H1 (cell line): ENCODE data around the gene S100A13. TPM values are rescaled to one million over a fixed set of nuclear protein-coding genes. Genes with fewer than 3 reads are reported as not detected.

Experiments used
- CTCF ChIA-PET: fragments of 300-600 bp; sonication (Branson Sonifier 250); formaldehyde crosslinking; loops from one replicate; lab custom pipeline; 2021; ENCODE audit not compliant: partially characterized antibody; lab: Charles Lee
- POLR2A ChIA-PET: fragments of 300-600 bp; sonication (Branson Sonifier 250); formaldehyde crosslinking; loops from one replicate; lab custom pipeline; 2021; ENCODE audit warnings: inconsistent platforms; ENCODE audit not compliant: partially characterized antibody; lab: Charles Lee
- DNase-seq, 2 experiments: peaks; one replicate each; pipeline versions ENCODE4 v3.0.0 to v3.0.0-alpha.2; 2010 to 2022; ENCODE audit warnings: low spot score in 2 of 2, low read depth in 1 of 2, mixed read lengths in 1 of 2
- FAIRE-seq: peaks from 2 replicates; lab custom pipeline; 2011; peaks lifted over from hg19 to GRCh38; lab: Jason Lieb, UNC
- H2AFZ ChIP-seq: 2 replicates; pipeline ENCODE4 v1.8.1; 2012; ENCODE audit warnings: low read length, inconsistent platforms
- H2AK5ac ChIP-seq: 2 replicates; pipeline ENCODE4 v1.6.1; 2013; ENCODE audit warnings: low read depth, low read length
- H2BK120ac ChIP-seq: replicated peaks from 2 replicates; pipeline ENCODE3; 2013; ENCODE audit warnings: low read depth, low read length, inconsistent platforms
- H2BK12ac ChIP-seq: 2 replicates; pipeline ENCODE4 v1.6.1; 2013; ENCODE audit warnings: low read depth, low read length
- H2BK15ac ChIP-seq: 2 replicates; pipeline ENCODE4 v1.6.1; 2013; ENCODE audit warnings: low read length
- H2BK20ac ChIP-seq: 2 replicates; pipeline ENCODE4 v1.6.1; 2013; ENCODE audit warnings: low read length
- H2BK5ac ChIP-seq: 2 replicates; pipeline ENCODE4 v1.6.1; 2013; ENCODE audit warnings: low read depth, low read length
- H3K14ac ChIP-seq: 2 replicates; pipeline ENCODE4 v1.6.1; 2013; ENCODE audit warnings: inconsistent platforms; ENCODE audit not compliant: insufficient read length
- H3K18ac ChIP-seq: 2 replicates; pipeline ENCODE4 v1.6.1; 2013; ENCODE audit warnings: low read length; ENCODE audit errors: extremely low read depth
- H3K23ac ChIP-seq: 2 replicates; pipeline ENCODE4 v1.6.1; 2013; ENCODE audit warnings: inconsistent platforms; ENCODE audit not compliant: insufficient read length
- H3K23me2 ChIP-seq: 2 replicates; pipeline ENCODE4 v1.6.1; 2013; ENCODE audit warnings: low read depth, low read length
- H3K27ac ChIP-seq: 2 replicates; pipeline ENCODE4 v1.6.1; 2011; ENCODE audit warnings: low read depth, low read length, inconsistent platforms
- H3K27me3 ChIP-seq, 4 experiments: replicated peaks in 1 of 4; 1 replicate in 1 of 4; 2 replicates in 3 of 4; pipeline versions ENCODE4 v1.6.1 to v1.8.1; 2011 to 2013; ENCODE audit warnings: low read length in 3 of 4, mild to moderate bottlenecking in 3 of 4, inconsistent platforms in 2 of 4, mixed read lengths in 2 of 4, moderate library complexity in 1 of 4; ENCODE audit not compliant: control insufficient read depth in 3 of 4, insufficient read depth in 3 of 4; ENCODE audit errors: extremely low read depth in 1 of 4
- H3K36me3 ChIP-seq, 4 experiments: 2 replicates each; pipeline versions ENCODE4 v1.6.1 to v1.8.1; 2011 to 2013; ENCODE audit warnings: mild to moderate bottlenecking in 4 of 4, low read length in 3 of 4, moderate library complexity in 2 of 4, control low read depth in 1 of 4, inconsistent platforms in 1 of 4; ENCODE audit not compliant: insufficient read depth in 4 of 4, control insufficient read depth in 2 of 4
- H3K4ac ChIP-seq: replicated peaks from 2 replicates; pipeline ENCODE3; 2013; ENCODE audit warnings: low read length, low read depth, mixed read lengths, inconsistent platforms; ENCODE audit not compliant: insufficient read length
- H3K4me1 ChIP-seq, 4 experiments: replicated peaks in 1 of 4; 1 replicate in 1 of 4; 2 replicates in 3 of 4; pipeline versions ENCODE4 v1.6.1 to v1.8.1; 2011 to 2013; ENCODE audit warnings: low read length in 3 of 4, inconsistent platforms in 2 of 4, mixed read lengths in 1 of 4; ENCODE audit not compliant: insufficient read depth in 4 of 4, control insufficient read depth in 3 of 4
- H3K4me2 ChIP-seq, 2 experiments: 2 replicates each; pipeline versions ENCODE4 v1.6.1 to v1.8.1; 2011 to 2013; ENCODE audit warnings: low read depth in 2 of 2, low read length in 2 of 2, control low read depth in 1 of 2, inconsistent platforms in 1 of 2, mild to moderate bottlenecking in 1 of 2; ENCODE audit not compliant: insufficient read depth in 1 of 2
- H3K4me3 ChIP-seq, 4 experiments: fragments of 200-600, 300-600 bp in 1 of 4; sonication (generic), shearing (Covaris generic), sonication (Bioruptor Twin) in 1 of 4; 2 replicates each; pipeline versions ENCODE4 v1.5.1 to v1.8.1; 2011 to 2016; ENCODE audit warnings: low read length in 4 of 4, low read depth in 3 of 4, control low read depth in 2 of 4, inconsistent platforms in 2 of 4, mild to moderate bottlenecking in 2 of 4, mixed read lengths in 1 of 4, moderate library complexity in 1 of 4; ENCODE audit not compliant: insufficient read depth in 2 of 4; ENCODE audit errors: extremely low read depth in 1 of 4
- H3K56ac ChIP-seq: replicated peaks from 2 replicates; pipeline ENCODE3; 2013; ENCODE audit warnings: low read depth, mild to moderate bottlenecking, mixed read lengths, low read length, inconsistent platforms; ENCODE audit not compliant: insufficient read length
- H3K79me1 ChIP-seq: 2 replicates; pipeline ENCODE4 v1.6.1; 2013; ENCODE audit warnings: low read depth, low read length, control low read depth
- H3K79me2 ChIP-seq, 2 experiments: 2 replicates each; pipeline versions ENCODE4 v1.6.1 to v1.8.1; 2012 to 2013; ENCODE audit warnings: low read length in 2 of 2, mild to moderate bottlenecking in 2 of 2, inconsistent platforms in 1 of 2; ENCODE audit not compliant: insufficient read depth in 2 of 2, control insufficient read depth in 1 of 2
- H3K9ac ChIP-seq, 4 experiments: replicated peaks in 1 of 4; 1 replicate in 1 of 4; 2 replicates in 3 of 4; pipeline versions ENCODE4 v1.6.1 to v1.8.1; 2011 to 2013; ENCODE audit warnings: low read depth in 3 of 4, low read length in 3 of 4, control low read depth in 2 of 4, mild to moderate bottlenecking in 2 of 4, moderate library complexity in 2 of 4, inconsistent platforms in 1 of 4; ENCODE audit errors: extremely low read depth in 1 of 4
- H3K9me3 ChIP-seq, 2 experiments: 2 replicates each; pipeline versions ENCODE4 v1.6.1 to v1.8.1; 2012 to 2013; ENCODE audit warnings: mild to moderate bottlenecking in 2 of 2, moderate library complexity in 2 of 2, control low read depth in 1 of 2, inconsistent platforms in 1 of 2, low read depth in 1 of 2, low read length in 1 of 2, mixed read lengths in 1 of 2; ENCODE audit not compliant: insufficient read depth in 2 of 2
- H4K20me1 ChIP-seq, 2 experiments: replicated peaks in 1 of 2; 2 replicates each; pipeline versions ENCODE3 to v1.8.1; 2011 to 2013; ENCODE audit warnings: inconsistent platforms in 2 of 2, low read length in 2 of 2, mild to moderate bottlenecking in 1 of 2; ENCODE audit not compliant: insufficient read depth in 2 of 2, control insufficient read depth in 1 of 2
- H4K5ac ChIP-seq: 2 replicates; pipeline ENCODE4 v1.6.1; 2013; ENCODE audit warnings: low read length, low read depth, mixed read lengths, inconsistent platforms; ENCODE audit not compliant: insufficient read length
- H4K8ac ChIP-seq: 2 replicates; pipeline ENCODE4 v1.8.0; 2013; ENCODE audit warnings: mild to moderate bottlenecking, moderate library complexity, low read length, inconsistent platforms; ENCODE audit not compliant: insufficient read depth; ENCODE audit errors: extremely low read depth
- H4K91ac ChIP-seq: replicated peaks from 2 replicates; pipeline ENCODE3; 2013; ENCODE audit warnings: low read length, mixed read lengths, inconsistent platforms; ENCODE audit not compliant: insufficient read length
- KDM4A ChIP-seq: IDR thresholded peaks from one replicate; pipeline ENCODE4 v1.7.1; 2012; ENCODE audit warnings: low read depth, mild to moderate bottlenecking, moderate library complexity, low read length, inconsistent platforms; ENCODE audit not compliant: severe bottlenecking
- NANOG ChIP-seq: IDR thresholded peaks from 2 replicates; pipeline ENCODE4 v1.6.1; 2011; ENCODE audit warnings: low read length, low read depth, mild to moderate bottlenecking, inconsistent platforms; ENCODE audit not compliant: insufficient read depth, poor library complexity, severe bottlenecking
- WGBS, 2 experiments: shearing (Covaris generic) in 1 of 2; methylation state at CpG; one replicate each; pipeline versions ENCODE4 v1.1.6 to v1.1.7; 2013 to 2015; ENCODE audit warnings: low lambda C conversion rate in 2 of 2, mixed read lengths in 2 of 2, inconsistent platforms in 1 of 2, low coverage in 1 of 2, missing lambda C conversion rate in 1 of 2; ENCODE audit not compliant: insufficient replicate concordance in 2 of 2, insufficient coverage in 1 of 2, insufficient read length in 1 of 2; ENCODE audit errors: extremely low coverage in 1 of 2, missing lambda C conversion rate in 1 of 2; 5-methylcytosine and 5-hydroxymethylcytosine counted together
- polyA plus RNA-seq, 7 experiments: library from polyadenylated mRNA; depleted of rRNA in 3 of 7; stranded (reverse) in 5 of 7; unstranded in 2 of 7; fragments of >200 nt in 5 of 7; fragments of 200-250 nt in 2 of 7; gene quantifications; 1 replicate in 5 of 7; 2 replicates in 1 of 7; 4 replicates in 1 of 7; pipeline versions ENCODE4 v1.2.1 to v1.2.3, GENCODE V29; 2011 to 2013; ENCODE audit warnings: missing spikeins in 2 of 7, mixed read lengths in 2 of 7
- total RNA-seq: library from RNA; stranded (reverse); fragmentation: NEBNext Ultra II Directional; extraction: Animal tissue kit (Norgen Biotek cat#: 25700); gene quantifications from 2 replicates; pipeline ENCODE4 v1.2.1, GENCODE V29; 2021

S100A13 gene
- total and polyA plus RNA-seq, 2 of the 8 experiments (the other 6 are each of a cell fraction or from before 2014, with no cell fraction given), result 63.6 to 127 TPM

DNA sequence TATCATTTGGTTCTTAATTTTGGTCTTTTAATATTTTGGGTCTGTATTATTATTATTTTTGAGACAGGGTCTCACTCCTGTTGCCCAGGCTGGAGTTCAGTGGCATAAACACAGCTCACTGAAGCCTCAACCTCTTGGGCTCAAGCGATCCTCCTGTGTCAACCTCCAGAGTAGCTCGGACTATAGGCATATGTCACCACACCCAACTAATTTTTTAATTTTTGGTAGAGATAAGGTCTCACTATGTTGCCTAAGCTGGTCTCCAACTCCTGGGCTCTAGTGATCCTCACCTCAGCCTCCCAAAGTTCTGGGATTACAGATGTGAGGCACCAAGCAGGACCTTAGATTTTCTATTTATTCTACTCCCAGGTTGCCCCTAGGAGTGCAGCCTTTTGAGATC is 46.2 kb upstream of the S100A13 start:
- POLR2A ChIA-PET, result interaction anchor here (0.8 to 19.8 kb wide), 5 partner anchors 9 to 267 kb away, joined by 3 to 343 read pairs (median 8); partner anchors contain the start of genes SLC27A3 and SNAPIN
- 87% methylated on average over 2 of the region's 2 CpGs; no CpG with 5 or more reads in 1 of the 2 experiments for WGBS, 2 experiments
- no peak overlapping the region for H3K4ac ChIP-seq

More for the DNA sequence above, 46.2 kb upstream of the S100A13 start:
- H3K14ac ChIP-seq, result no peak overlapping the region
- H4K8ac ChIP-seq, result no peak overlapping the region
- no peak overlapping the region for H4K5ac ChIP-seq
- H3K56ac ChIP-seq, result no peak overlapping the region
- no peaks in the 10 kb centered on the region for H3K9me3 ChIP-seq
- H2BK20ac ChIP-seq, result no peak overlapping the region
- H2AFZ ChIP-seq, result no peak overlapping the region
- H2BK12ac ChIP-seq, result no peak overlapping the region
- no peak overlapping the region for H2BK15ac ChIP-seq
- peaks cover 0 to 1% of the 10 kb centered on the region in 2 experiments for H4K20me1 ChIP-seq
- no peak for DNase-seq
- H3K79me2 ChIP-seq, result peaks cover 11 to 22% of the 10 kb centered on the region in 2 experiments
- H2BK120ac ChIP-seq, result no peak overlapping the region
- no peak for FAIRE-seq
- H3K9ac ChIP-seq, result no peak overlapping the region
- H3K4me2 ChIP-seq, result no peak overlapping the region
- no peak overlapping the region for H3K4me3 ChIP-seq
- peaks cover 0 to 9% (median 2%) of the 10 kb centered on the region in 4 experiments; a peak in 4 of 7 replicates for H3K27me3 ChIP-seq
- no peaks in the 10 kb centered on the region; the same call in 1 of the 2 replicates for H3K79me1 ChIP-seq
- H3K36me3 ChIP-seq, result peaks cover 5 to 12% (median 12%) of the 10 kb centered on the region in 4 experiments; a peak in 7 of 8 replicates
- no peak overlapping the region for H2BK5ac ChIP-seq
- no peak overlapping the region for H3K27ac ChIP-seq
- TF ChIP-seq NANOG, result no peak
- TF ChIP-seq KDM4A, result no peak
- no peak overlapping the region for H4K91ac ChIP-seq
- H2AK5ac ChIP-seq, result no peak overlapping the region
- CTCF ChIA-PET, result interaction anchor here (0.6 to 11.7 kb wide), 4 partner anchors 43 to 95 kb away, joined by 3 to 172 read pairs (median 4); no protein-coding TSS in a partner anchor
- no peak overlapping the region for H3K18ac ChIP-seq
- H3K4me1 ChIP-seq, result peaks cover 0 to 9% (median 5%) of the 10 kb centered on the region in 4 experiments; a peak in 4 of 7 replicates
- peaks cover 14% of the 10 kb centered on the region for H3K23me2 ChIP-seq
- no peak overlapping the region for H3K23ac ChIP-seq
